Endothelial cell (in vitro differentiated cells): ENCODE results near the gene CSGALNACT2. TPM values are rescaled to one million over a fixed set of nuclear protein-coding genes. Genes with fewer than 3 reads are reported as not detected.

Experiments
- DNase-seq: peaks from one replicate; pipeline ENCODE4 v3.0.0; 2021; ENCODE audit warnings: low spot score
- H3K27ac Mint-ChIP-seq: one replicate; pipeline ENCODE4 v1.8.0; 2021; ENCODE audit warnings: mixed read lengths, inconsistent platforms; ENCODE audit not compliant: unreplicated experiment
- H3K27me3 Mint-ChIP-seq: one replicate; pipeline ENCODE4 v1.8.0; 2021; ENCODE audit warnings: mild to moderate bottlenecking, moderate library complexity, mixed read lengths, inconsistent platforms; ENCODE audit not compliant: unreplicated experiment
- H3K36me3 Mint-ChIP-seq: one replicate; pipeline ENCODE4 v1.8.0; 2021; ENCODE audit warnings: mild to moderate bottlenecking, low read depth, mixed read lengths, inconsistent platforms; ENCODE audit not compliant: unreplicated experiment
- H3K4me1 Mint-ChIP-seq: one replicate; pipeline ENCODE4 v1.8.0; 2021; ENCODE audit warnings: mild to moderate bottlenecking, mixed read lengths, inconsistent platforms; ENCODE audit not compliant: unreplicated experiment
- H3K4me3 Mint-ChIP-seq: one replicate; pipeline ENCODE4 v1.8.0; 2021; ENCODE audit warnings: mild to moderate bottlenecking, mixed read lengths, inconsistent platforms; ENCODE audit not compliant: unreplicated experiment
- H3K9me3 Mint-ChIP-seq: one replicate; pipeline ENCODE4 v1.8.0; 2021; ENCODE audit warnings: mixed read lengths, inconsistent platforms; ENCODE audit not compliant: unreplicated experiment
- total RNA-seq: library from RNA; stranded (reverse); fragmentation: NEBNext Ultra II Directional; extraction: Animal tissue kit (Norgen Biotek cat#: 25700); gene quantifications from one replicate; pipeline ENCODE4 v1.2.1, GENCODE V29; 2021; ENCODE audit not compliant: unreplicated experiment
- TF ChIP-seq, protein P1 (sequence below): fragments of 200-600 bp; sonication (generic); IDR thresholded peaks from one replicate; pipeline ENCODE4 v1.5.0; 2021; ENCODE audit warnings: antibody characterized with exemption; ENCODE audit not compliant: unreplicated experiment

The CSGALNACT2 gene
- total RNA-seq, 1 donor from 2014 or later = 3.8 TPM

DNA sequence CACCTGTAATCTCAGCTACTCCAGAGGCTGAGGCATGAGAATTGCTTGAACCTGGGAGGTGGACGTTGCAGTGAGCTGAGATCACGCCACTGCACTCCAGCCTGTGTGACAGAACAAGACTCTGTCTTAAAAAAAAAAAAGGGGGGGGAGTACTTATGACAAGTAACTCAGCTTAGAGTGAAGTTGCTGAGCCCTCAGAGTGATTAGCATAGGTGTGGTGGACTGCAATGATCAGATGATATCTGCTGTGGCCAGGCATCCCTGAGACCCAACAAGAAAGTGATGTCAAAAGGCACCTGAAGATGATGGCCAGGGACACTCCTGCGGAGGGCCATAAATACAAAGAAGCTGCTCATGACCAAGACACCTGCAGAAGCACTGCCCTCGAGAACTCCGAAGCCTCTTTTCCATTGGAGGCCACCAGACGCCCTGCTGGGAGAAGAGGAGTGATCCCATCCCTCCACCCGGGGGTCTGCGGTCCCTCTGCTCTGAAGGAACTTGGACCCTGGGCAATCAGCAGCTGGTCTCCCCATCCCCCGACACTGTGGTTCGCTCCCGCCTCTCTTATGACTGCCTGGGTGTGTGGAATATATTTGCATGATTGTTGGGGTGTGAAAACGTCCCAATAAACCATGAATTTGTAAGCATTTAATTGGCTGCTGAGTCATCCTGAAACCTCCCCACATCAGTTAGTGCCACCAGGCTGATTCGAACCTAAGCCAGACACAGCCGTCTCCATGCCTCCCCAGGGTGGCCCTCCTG lies 82.6 kb downstream of the CSGALNACT2 start:
- H3K27ac Mint-ChIP-seq = no peak overlapping the region
- H3K4me1 Mint-ChIP-seq = no peaks in the 10 kb centered on the region
- no peak overlapping the region for H3K4me3 Mint-ChIP-seq
- no peaks in the 10 kb centered on the region for H3K36me3 Mint-ChIP-seq
- H3K9me3 Mint-ChIP-seq = no peaks in the 10 kb centered on the region
- no peak for DNase-seq
- TF ChIP-seq, protein P1, sequence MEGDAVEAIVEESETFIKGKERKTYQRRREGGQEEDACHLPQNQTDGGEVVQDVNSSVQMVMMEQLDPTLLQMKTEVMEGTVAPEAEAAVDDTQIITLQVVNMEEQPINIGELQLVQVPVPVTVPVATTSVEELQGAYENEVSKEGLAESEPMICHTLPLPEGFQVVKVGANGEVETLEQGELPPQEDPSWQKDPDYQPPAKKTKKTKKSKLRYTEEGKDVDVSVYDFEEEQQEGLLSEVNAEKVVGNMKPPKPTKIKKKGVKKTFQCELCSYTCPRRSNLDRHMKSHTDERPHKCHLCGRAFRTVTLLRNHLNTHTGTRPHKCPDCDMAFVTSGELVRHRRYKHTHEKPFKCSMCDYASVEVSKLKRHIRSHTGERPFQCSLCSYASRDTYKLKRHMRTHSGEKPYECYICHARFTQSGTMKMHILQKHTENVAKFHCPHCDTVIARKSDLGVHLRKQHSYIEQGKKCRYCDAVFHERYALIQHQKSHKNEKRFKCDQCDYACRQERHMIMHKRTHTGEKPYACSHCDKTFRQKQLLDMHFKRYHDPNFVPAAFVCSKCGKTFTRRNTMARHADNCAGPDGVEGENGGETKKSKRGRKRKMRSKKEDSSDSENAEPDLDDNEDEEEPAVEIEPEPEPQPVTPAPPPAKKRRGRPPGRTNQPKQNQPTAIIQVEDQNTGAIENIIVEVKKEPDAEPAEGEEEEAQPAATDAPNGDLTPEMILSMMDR = no peak
- peaks cover 7% of the 10 kb centered on the region for H3K27me3 Mint-ChIP-seq

DNA sequence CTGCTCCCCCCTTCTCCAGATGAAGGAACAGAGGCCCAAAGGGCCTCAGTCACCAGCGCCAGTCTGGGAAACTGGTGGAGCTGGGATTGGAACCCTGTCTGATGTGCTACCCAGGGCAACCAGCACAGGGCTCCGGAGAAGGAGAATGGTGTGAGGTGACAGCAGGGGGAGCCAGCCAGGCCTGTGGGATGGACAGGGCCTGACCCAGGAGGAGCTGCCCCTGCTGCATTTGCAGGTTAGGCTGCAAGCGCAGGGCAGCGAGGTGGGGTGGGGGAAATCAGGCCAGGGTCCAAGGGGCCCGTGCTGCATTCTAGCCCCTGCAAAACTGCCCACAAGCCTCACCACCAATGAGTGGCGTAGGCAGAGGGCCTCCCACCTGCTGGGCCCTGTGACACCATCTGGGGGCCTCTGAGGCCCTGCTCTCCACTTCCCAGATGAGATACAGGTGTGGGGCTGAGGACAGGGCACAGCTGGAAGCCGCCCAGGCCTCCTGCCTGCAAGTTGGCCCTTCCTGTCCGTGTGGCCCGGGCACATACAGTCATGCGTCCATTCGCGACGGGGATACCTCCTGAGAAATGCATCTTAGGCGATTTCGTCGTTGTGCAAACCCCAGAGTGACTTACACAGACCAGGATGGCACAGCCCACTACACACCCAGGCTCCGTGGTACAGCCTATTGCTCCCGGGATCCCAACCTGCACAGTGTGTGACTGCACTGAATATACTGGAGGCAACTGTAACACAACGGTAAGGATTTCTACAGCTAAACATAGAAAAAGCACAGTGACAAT lies 83.4 kb downstream of the CSGALNACT2 start:
- no peaks in the 10 kb centered on the region for H3K36me3 Mint-ChIP-seq
- DNase-seq = peak; percentile 57
- H3K4me1 Mint-ChIP-seq = no peaks in the 10 kb centered on the region
- peaks cover 10% of the 10 kb centered on the region for H3K27me3 Mint-ChIP-seq
- no peak overlapping the region for H3K4me3 Mint-ChIP-seq
- no peaks in the 10 kb centered on the region for H3K9me3 Mint-ChIP-seq
- no peak overlapping the region for H3K27ac Mint-ChIP-seq
- TF ChIP-seq, protein P1 = no peak

DNA sequence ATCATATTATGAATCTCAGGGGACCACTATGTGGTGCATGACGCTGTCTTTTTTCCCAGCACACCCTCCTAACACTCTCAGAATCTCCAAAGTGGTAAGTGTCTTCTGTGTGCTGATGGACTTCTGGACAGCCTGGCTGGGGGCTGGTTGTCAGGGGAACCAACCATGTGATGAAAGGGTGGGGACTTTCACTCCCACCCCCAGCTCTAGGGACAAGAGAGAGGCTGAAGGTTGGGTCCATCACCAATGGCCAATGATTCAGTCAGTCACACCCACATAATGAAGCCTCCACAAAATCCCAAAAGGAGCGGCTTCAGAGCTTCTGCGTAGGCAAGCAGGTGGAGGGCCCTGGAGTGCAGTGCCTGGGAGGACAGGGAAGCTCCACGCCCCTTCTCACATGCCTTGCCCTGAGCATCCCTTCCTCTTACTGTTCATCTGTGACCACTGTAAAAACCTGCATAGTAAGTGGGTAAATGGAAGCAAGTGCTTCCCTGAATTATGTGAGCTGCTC lies 84.0 kb downstream of the CSGALNACT2 start:
- no peak overlapping the region for H3K4me3 Mint-ChIP-seq
- peaks cover 11% of the 10 kb centered on the region for H3K27me3 Mint-ChIP-seq
- TF ChIP-seq, protein P1 = no peak
- DNase-seq = no peak
- H3K9me3 Mint-ChIP-seq = no peaks in the 10 kb centered on the region
- H3K27ac Mint-ChIP-seq = no peak overlapping the region
- H3K36me3 Mint-ChIP-seq = no peaks in the 10 kb centered on the region
- no peaks in the 10 kb centered on the region for H3K4me1 Mint-ChIP-seq

DNA sequence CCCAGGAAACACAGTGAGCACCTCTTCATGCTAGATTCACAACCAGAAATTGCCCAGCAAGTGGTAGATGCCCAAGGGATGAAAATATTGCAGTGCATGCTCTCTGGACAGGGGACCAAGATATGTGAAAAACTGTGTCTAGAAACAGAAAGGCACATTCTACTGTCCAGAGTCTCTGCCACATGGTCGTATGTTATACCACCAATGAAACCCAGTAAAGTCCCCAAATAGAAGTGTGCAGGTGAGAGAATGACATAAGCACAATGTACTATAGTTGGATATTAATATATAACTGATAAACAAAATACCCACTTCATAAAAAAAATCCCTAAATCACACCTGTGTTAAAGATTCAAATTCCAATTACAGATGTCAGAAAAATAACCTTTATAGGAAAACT lies 84.8 kb downstream of the CSGALNACT2 start:
- Mint-ChIP-seq H3K4me3 (no peak overlapping the region), H3K36me3 (no peaks in the 10 kb centered on the region), H3K27ac (no peak overlapping the region), H3K9me3 (no peaks in the 10 kb centered on the region), H3K4me1 (no peaks in the 10 kb centered on the region), H3K27me3 (peaks cover 13% of the 10 kb centered on the region)
- TF ChIP-seq, protein P1 = no peak
- DNase-seq = no peak
